HAP-1 (cell line): Measurements from ENCODE around the gene AHDC1.
A peak's percentile ranks its signal among the peaks of the same experiment; 100 is the strongest.
"Not testable (repeated sequence)": the region's sequence is repeated elsewhere in the genome, so short reads cannot be mapped to it uniquely, and the experiment has no call there.

ENCODE experiments used
- DNase-seq, 2 experiments: peaks; one replicate each; pipeline ENCODE4 v3.0.0-alpha.2; 2016 to 2020; ENCODE audit warnings: low spot score in 2 of 2
- H3K27me3 ChIP-seq: fragments of 250-450 bp; sonication (Bioruptor Pico); 2 replicates; pipeline ENCODE4 v1.5.1; 2020; ENCODE audit warnings: low read depth, mild to moderate bottlenecking, moderate library complexity
- H3K36me3 ChIP-seq: fragments of 250-450 bp; sonication (Bioruptor Pico); replicated peaks from 2 replicates; pipeline ENCODE4 v1.5.1; 2020; ENCODE audit warnings: mild to moderate bottlenecking
- H3K4me1 ChIP-seq: fragments of 250-450 bp; sonication (Bioruptor Pico); 2 replicates; pipeline ENCODE4 v1.5.1; 2020; ENCODE audit warnings: mild to moderate bottlenecking
- H3K4me3 ChIP-seq: fragments of 250-450 bp; sonication (Bioruptor Pico); 2 replicates; pipeline ENCODE4 v1.5.1; 2020; ENCODE audit warnings: mild to moderate bottlenecking, moderate library complexity
- H3K9me3 ChIP-seq: fragments of 250-450 bp; sonication (Bioruptor Pico); 2 replicates; pipeline ENCODE4 v1.5.1; 2020; ENCODE audit warnings: mild to moderate bottlenecking, moderate library complexity
- in situ Hi-C: fragments of 300-500 bp; cut with MboI; formaldehyde crosslinking; loops from 3 replicates; pipeline ENCODE4 v1.14.3; 2020; ENCODE audit warnings: low sequenced_read_pairs, inconsistent platforms, mixed read lengths

AHDC1 gene

GRCh38 chr1:27626031-27626935 lies 22.3 kb upstream of the AHDC1 start:
- Histone ChIP-seq H3K4me1 (peaks cover 8% of the 10 kb centered on the region), H3K4me3 (no peak overlapping the region), H3K36me3 (no peaks in the 10 kb centered on the region), H3K27me3 (no peaks in the 10 kb centered on the region), H3K9me3 (no peaks in the 10 kb centered on the region)
- in situ Hi-C loops, result no loop called here
- no peak for DNase-seq

DNA sequence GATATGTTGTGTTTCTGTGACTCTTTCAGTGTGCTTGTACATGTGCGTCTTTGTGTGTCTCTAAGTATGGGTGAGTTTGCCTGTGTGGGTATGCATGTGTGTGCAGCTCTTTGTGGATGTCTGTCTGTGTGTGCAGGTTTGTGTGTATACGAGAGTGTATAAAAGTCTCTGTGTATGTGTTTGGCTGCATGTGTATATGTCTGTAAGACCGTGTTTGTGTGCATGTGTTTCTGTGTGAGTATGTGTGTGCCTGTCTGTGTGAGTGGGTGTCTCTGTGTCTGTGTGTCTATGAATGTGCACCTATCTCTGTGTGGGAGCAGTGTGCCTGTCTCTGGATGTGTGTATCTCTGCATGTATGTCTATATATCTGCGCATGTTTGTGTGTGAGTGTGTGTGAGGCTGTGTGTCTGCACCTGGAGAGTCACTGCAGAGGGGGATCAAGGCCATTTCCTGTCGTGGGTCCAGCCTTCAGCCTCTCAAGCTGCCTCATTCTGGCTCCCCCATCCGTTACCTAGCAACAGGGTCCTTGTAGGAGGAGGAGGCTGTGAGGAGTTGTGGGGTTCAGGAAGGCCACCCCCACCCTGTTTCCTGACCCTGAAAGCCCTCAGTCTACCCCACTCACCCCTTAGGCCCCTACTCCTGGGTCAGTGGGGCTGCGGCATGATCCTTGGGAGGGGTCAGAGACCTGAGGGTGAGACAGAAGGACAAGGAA lies 20.7 kb upstream of the AHDC1 start:
- Histone ChIP-seq H3K4me1 (peaks cover 8% of the 10 kb centered on the region), H3K36me3 (no peaks in the 10 kb centered on the region), H3K27me3 (no peaks in the 10 kb centered on the region), H3K4me3 (no peak overlapping the region), H3K9me3 (no peaks in the 10 kb centered on the region)
- DNase-seq, result no peak
- in situ Hi-C loops, result no loop called here

GRCh38 chr1:27623327-27624212 lies 19.6 kb upstream of the AHDC1 start:
- in situ Hi-C loops, result no loop called here
- Histone ChIP-seq H3K4me1 (peaks cover 8% of the 10 kb centered on the region), H3K4me3 (no peak overlapping the region), H3K27me3 (no peaks in the 10 kb centered on the region), H3K9me3 (no peaks in the 10 kb centered on the region), H3K36me3 (no peaks in the 10 kb centered on the region)
- DNase-seq, result no peak

GRCh38 chr1:27622828-27623227 lies 18.9 kb upstream of the AHDC1 start:
- DNase-seq, result peak; percentile 44 to 62
- H3K4me1 ChIP-seq, result peaks cover 8% of the 10 kb centered on the region
- H3K36me3 ChIP-seq, result no peaks in the 10 kb centered on the region
- in situ Hi-C loops, result no loop called here
- no peaks in the 10 kb centered on the region for H3K27me3 ChIP-seq
- no peak overlapping the region for H3K4me3 ChIP-seq
- H3K9me3 ChIP-seq, result no peaks in the 10 kb centered on the region

GRCh38 chr1:27621051-27621920 lies 17.3 kb upstream of the AHDC1 start:
- DNase-seq, result no peak
- H3K4me1 ChIP-seq, result peaks cover 8% of the 10 kb centered on the region
- in situ Hi-C loops, result no loop called here
- H3K36me3 ChIP-seq, result no peaks in the 10 kb centered on the region
- H3K27me3 ChIP-seq, result no peaks in the 10 kb centered on the region
- H3K9me3 ChIP-seq, result no peaks in the 10 kb centered on the region
- no peak overlapping the region for H3K4me3 ChIP-seq

DNA sequence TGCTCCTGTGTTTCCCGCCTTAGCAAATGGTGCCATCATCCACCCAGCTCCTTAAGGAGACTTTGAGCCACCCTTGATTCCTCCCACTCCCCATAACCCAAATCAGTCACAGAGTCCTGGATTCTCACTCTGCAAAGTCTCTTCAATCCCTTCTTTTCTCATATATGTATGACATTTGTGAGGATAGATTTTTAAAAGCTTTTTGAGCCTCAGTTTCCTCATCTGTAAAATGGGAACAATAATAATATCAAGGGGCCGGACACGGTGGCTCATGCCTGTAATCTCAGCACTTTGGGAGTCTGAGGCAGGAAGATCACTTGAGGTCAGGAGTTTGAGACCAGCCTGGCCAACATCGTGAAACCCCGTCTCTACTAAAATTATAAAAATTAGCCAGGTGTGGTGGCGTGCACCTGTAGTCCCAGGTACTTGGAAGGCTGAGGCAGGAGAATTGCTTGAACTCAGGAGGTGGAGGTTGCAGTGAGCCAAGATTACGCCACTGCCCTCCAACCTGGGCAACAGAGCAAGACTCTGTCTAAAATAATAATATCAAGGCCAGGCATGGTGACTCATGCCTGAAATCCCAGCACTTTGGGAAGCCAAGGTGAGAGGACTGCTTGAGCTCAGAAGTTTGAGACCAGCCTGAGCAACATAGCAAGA lies 16.0 kb upstream of the AHDC1 start:
- DNase-seq, in situ Hi-C loops, H3K9me3 ChIP-seq, H3K4me3 ChIP-seq, H3K4me1 ChIP-seq, H3K36me3 ChIP-seq, H3K27me3 ChIP-seq: not testable (repeated sequence)

DNA sequence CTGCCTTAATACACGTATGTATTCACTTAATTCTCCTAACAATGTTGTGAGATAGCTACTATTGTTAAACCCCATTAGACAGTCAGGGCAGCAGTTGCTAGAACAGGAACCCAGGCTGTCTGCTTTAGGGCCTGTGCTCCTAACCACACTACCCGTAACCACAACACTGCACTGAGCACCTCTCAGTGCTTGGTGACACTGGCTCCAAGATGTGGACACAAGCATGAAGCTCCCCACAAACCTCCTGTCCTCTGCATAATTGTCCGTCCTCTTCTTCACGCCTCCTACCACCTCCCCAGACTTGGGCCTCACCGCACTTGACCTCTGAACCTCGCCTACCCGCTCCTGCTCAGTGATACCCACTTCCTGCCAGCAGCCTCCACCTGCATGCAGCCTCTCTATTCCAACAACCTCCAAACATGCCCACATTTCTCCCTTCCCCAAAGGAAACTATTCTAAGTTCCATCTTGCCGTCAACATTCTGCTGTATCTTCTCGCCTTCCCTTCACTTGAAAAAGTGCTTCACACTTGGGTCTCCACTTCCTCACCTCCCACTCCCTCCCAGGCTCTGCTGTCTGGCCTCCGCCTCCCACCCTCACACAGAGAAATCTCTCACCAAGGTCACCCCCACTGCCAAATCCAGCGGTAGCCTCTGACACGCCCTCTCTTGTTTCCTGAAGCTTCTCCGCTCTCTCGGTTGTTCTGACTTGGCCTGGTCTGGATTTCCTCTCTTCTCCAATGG lies 14.6 kb upstream of the AHDC1 start:
- H3K9me3 ChIP-seq, result no peaks in the 10 kb centered on the region

DNA sequence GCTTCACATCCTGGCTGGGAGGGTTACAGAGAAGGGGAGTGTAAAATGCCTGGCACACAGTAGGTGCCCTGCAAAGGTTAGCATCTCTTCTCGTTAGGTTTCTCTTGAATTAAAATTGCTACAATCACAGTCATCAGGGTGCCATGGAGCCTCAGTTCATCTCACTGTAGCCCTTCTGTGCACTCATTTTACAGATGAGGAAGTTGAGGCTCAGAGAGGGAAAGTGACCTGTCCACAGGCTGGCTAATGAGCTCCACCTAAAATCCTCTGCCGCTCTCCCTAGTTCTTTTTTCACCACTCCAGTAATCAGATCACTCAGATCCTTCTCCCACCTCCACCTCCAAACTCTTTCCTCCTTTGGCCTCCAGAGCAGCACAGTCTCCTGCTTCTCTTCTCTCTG lies 13.5 kb upstream of the AHDC1 start:
- Histone ChIP-seq H3K4me1 (peaks cover 2% of the 10 kb centered on the region), H3K36me3 (no peaks in the 10 kb centered on the region), H3K9me3 (no peaks in the 10 kb centered on the region), H3K27me3 (no peaks in the 10 kb centered on the region), H3K4me3 (no peak overlapping the region)
- in situ Hi-C loops, result no loop called here
- DNase-seq, result no peak

More for the DNA sequence above, 14.6 kb upstream of the AHDC1 start:
- no peak for DNase-seq
- in situ Hi-C loops, result no loop called here
- Histone ChIP-seq H3K4me1 (peaks cover 8% of the 10 kb centered on the region), H3K27me3 (no peaks in the 10 kb centered on the region), H3K36me3 (no peaks in the 10 kb centered on the region), H3K4me3 (no peak overlapping the region)

- H3K36me3 ChIP-seq, result no peaks in the 10 kb centered on the region
- in situ Hi-C loops, result no loop called here
- H3K4me1 ChIP-seq, result no peaks in the 10 kb centered on the region
- no peaks in the 10 kb centered on the region for H3K9me3 ChIP-seq
- no peak for DNase-seq
- H3K4me3 ChIP-seq, result no peak overlapping the region
- H3K27me3 ChIP-seq, result no peaks in the 10 kb centered on the region
These were observed 12.5 kb upstream of the AHDC1 start for GRCh38 chr1:27616441-27616840.

GRCh38 chr1:27615346-27616192 lies 11.6 kb upstream of the AHDC1 start:
- H3K4me3 ChIP-seq, result no peak overlapping the region
- in situ Hi-C loops, result no loop called here
- H3K36me3 ChIP-seq, result no peaks in the 10 kb centered on the region
- H3K9me3 ChIP-seq, result no peaks in the 10 kb centered on the region
- H3K27me3 ChIP-seq, result no peaks in the 10 kb centered on the region; the same call in 1 of the 2 replicates
- H3K4me1 ChIP-seq, result no peaks in the 10 kb centered on the region
- no peak for DNase-seq

GRCh38 chr1:27614625-27615344 lies 10.8 kb upstream of the AHDC1 start:
- no peaks in the 10 kb centered on the region for H3K4me1 ChIP-seq
- H3K9me3 ChIP-seq, result no peaks in the 10 kb centered on the region
- no peak for DNase-seq
- no peaks in the 10 kb centered on the region; the same call in 1 of the 2 replicates for H3K27me3 ChIP-seq
- in situ Hi-C loops, result no loop called here
- no peaks in the 10 kb centered on the region for H3K36me3 ChIP-seq
- no peak overlapping the region for H3K4me3 ChIP-seq
